Measurements from ENCODE around the gene RBP2.

DNA sequence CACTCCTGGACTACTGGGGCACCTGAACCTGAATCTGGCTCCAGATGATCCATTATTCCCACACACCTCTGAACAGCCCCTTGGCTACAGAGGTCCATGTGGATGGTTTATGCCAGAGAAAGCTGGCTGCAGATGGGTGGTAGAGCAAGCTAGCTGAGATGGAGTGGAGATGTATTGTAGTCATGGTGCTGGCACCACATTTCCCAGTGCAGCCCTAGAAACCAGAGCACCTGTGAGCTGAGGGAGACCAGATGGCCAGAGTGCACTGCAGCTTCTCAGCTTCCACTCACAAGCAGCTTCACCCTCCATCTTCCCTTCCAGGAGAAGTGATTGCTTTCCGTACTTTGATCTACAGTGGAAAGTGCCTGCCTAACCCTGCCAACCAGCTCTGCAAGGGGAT, 33.3 kb upstream of the RBP2 start:
- TF ChIP-seq, protein P1, sequence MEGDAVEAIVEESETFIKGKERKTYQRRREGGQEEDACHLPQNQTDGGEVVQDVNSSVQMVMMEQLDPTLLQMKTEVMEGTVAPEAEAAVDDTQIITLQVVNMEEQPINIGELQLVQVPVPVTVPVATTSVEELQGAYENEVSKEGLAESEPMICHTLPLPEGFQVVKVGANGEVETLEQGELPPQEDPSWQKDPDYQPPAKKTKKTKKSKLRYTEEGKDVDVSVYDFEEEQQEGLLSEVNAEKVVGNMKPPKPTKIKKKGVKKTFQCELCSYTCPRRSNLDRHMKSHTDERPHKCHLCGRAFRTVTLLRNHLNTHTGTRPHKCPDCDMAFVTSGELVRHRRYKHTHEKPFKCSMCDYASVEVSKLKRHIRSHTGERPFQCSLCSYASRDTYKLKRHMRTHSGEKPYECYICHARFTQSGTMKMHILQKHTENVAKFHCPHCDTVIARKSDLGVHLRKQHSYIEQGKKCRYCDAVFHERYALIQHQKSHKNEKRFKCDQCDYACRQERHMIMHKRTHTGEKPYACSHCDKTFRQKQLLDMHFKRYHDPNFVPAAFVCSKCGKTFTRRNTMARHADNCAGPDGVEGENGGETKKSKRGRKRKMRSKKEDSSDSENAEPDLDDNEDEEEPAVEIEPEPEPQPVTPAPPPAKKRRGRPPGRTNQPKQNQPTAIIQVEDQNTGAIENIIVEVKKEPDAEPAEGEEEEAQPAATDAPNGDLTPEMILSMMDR (IDR thresholded peaks at IDR 0.05) = no peak
- no peak for TF ChIP-seq POLR2A (IDR thresholded peaks at IDR 0.05)

Measured in lower leg skin (tissue), 3 donors.